ENCODE data around the gene FBXO27.
"Not testable (repeated sequence)": the region's sequence is repeated elsewhere in the genome, so short reads cannot be mapped to it uniquely, and the experiment has no call there.

The FBXO27 gene

DNA sequence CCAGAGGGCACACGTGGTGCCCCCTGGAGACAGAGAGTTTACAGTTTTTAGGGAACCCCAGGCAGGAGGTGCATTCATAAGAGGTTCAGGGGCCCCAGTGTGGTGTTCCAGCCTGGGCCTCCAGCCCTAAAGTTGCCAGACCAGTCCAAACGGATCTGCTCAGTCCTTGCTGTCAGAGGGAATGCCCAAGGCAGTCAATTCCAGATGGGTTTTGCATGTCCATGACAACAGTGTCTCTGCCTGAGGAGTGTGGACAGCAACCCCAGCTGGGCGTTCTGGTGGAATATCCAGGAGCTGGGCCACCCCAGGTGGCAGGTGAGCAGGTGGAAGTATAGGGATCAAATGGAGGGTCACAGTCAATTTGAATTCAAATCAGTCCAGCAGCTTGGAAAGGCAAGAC, 25.3 kb downstream of the FBXO27 start:
- H3K9me3 ChIP-seq (ENCODE audit: control insufficient read depth in 1 of 2, low read length in 2 of 2): no peaks in the 10 kb centered on the region
- no peaks in the 10 kb centered on the region for H3K4me1 ChIP-seq (ENCODE audit: control insufficient read depth in 1 of 2, insufficient read depth in 2 of 2, low read length in 2 of 2)
- H3K27me3 ChIP-seq (ENCODE audit: low read depth, low read length): no peaks in the 10 kb centered on the region
- H3K4me3 ChIP-seq (ENCODE audit: low read depth in 1 of 2, low read length in 2 of 2): no peak overlapping the region
- no peaks in the 10 kb centered on the region for H3K36me3 ChIP-seq (ENCODE audit: control insufficient read depth in 1 of 2, insufficient read depth in 2 of 2, low read length in 2 of 2)
- no peak overlapping the region for H3K27ac ChIP-seq (ENCODE audit: low read length)

DNA sequence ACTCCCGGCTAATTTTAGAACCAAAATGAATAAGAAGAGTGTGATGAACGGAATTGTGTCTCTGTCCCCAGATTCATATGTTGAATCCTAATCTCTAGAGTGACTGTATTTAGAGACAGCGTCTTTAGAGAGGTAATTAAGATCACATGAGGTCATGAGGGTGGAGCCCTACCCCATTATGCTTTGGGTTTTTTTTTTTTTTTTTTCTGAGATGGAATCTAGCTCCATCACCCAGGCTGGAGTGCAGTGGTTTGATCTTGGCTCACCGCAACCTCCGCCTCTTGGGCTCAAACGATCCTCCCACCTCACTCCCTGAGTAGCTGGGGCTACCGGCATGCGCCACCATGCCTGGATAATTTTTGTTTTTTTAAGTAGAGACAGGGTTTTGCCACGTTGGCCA, 27.9 kb downstream of the FBXO27 start:
- no peaks in the 10 kb centered on the region for H3K27me3 ChIP-seq (ENCODE audit: low read depth, low read length)
- H3K4me3 ChIP-seq (ENCODE audit: low read depth in 1 of 2, low read length in 2 of 2): no peak overlapping the region
- H3K4me1 ChIP-seq (ENCODE audit: control insufficient read depth in 1 of 2, insufficient read depth in 2 of 2, low read length in 2 of 2): no peaks in the 10 kb centered on the region
- H3K27ac ChIP-seq (ENCODE audit: low read length): no peak overlapping the region
- no peaks in the 10 kb centered on the region for H3K36me3 ChIP-seq (ENCODE audit: control insufficient read depth in 1 of 2, insufficient read depth in 2 of 2, low read length in 2 of 2)
- no peaks in the 10 kb centered on the region for H3K9me3 ChIP-seq (ENCODE audit: control insufficient read depth in 1 of 2, low read length in 2 of 2)

DNA sequence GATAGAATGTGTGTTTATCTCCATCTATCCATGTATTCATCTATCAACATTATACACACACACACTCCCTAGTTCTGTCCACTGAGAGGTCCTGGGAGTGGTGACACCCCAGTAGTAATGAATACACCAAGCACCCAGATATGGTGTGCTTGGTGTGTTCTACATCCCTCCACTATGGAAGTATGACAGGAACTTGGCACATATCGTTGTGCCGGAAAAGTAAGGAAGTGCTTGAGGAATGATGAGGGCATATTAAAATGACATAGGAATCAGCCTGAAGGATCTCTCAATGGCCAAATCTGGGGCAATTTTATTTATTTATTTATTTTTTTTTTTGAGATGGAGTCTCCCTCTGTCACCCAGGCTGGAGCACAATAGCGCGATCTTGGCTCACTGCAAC, 28.6 kb downstream of the FBXO27 start:
- Histone ChIP-seq H3K27me3 (ENCODE audit: low read depth, low read length) (no peaks in the 10 kb centered on the region), H3K4me1 (ENCODE audit: control insufficient read depth in 1 of 2, insufficient read depth in 2 of 2, low read length in 2 of 2) (no peaks in the 10 kb centered on the region), H3K36me3 (ENCODE audit: control insufficient read depth in 1 of 2, insufficient read depth in 2 of 2, low read length in 2 of 2) (no peaks in the 10 kb centered on the region), H3K27ac (ENCODE audit: low read length) (no peak overlapping the region), H3K9me3 (ENCODE audit: control insufficient read depth in 1 of 2, low read length in 2 of 2) (no peaks in the 10 kb centered on the region), H3K4me3 (ENCODE audit: low read depth in 1 of 2, low read length in 2 of 2) (no peak overlapping the region)

DNA sequence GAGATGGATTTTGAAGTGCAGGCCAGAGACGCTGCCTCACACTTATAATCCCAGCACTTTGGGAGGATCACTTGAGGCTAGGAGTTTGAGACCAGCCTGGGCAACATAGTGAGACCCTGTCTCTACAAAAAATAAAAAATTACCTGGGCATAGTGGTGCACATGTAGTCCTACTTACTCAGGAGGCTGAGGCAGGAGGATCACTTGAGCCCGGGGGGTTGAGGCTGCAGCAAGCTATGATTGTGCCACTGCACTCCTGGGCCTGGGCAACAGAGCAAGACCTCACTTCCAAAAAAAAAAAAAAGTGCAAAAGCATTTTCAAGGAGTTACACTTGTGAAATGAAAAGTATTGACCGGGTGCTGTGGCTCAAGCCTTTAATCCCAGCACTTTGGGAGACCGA, 29.2 kb downstream of the FBXO27 start:
- Histone ChIP-seq H3K9me3 (ENCODE audit: control insufficient read depth in 1 of 2, low read length in 2 of 2) (no peaks in the 10 kb centered on the region), H3K27me3 (ENCODE audit: low read depth, low read length) (no peaks in the 10 kb centered on the region), H3K4me1 (ENCODE audit: control insufficient read depth in 1 of 2, insufficient read depth in 2 of 2, low read length in 2 of 2) (no peaks in the 10 kb centered on the region), H3K4me3 (ENCODE audit: low read depth in 1 of 2, low read length in 2 of 2) (no peak overlapping the region), H3K27ac (ENCODE audit: low read length) (no peak overlapping the region), H3K36me3 (ENCODE audit: control insufficient read depth in 1 of 2, insufficient read depth in 2 of 2, low read length in 2 of 2) (no peaks in the 10 kb centered on the region)

DNA sequence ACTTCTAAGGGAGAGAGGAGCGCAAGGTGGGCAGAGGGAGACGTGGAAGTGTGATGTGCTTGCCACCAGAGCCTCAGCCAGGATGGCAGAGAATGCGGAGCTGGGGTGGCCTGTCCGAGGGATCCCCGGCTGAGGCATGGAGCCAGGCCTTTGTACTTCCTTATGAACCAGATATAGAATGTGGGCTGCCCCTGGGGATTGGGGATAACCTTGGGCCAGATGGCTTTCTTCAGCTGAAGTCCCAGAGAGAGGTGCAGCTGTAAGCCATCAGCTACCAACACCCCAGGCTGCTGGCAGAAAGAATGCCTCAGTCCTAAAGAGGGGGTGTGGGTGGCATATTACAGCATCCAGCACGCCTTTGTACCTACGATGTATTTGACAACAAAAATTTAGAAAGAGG, 31.3 kb downstream of the FBXO27 start:
- no peak overlapping the region for H3K4me3 ChIP-seq (ENCODE audit: low read depth in 1 of 2, low read length in 2 of 2)
- H3K4me1 ChIP-seq (ENCODE audit: control insufficient read depth in 1 of 2, insufficient read depth in 2 of 2, low read length in 2 of 2): no peaks in the 10 kb centered on the region
- H3K27me3 ChIP-seq (ENCODE audit: low read depth, low read length): no peaks in the 10 kb centered on the region
- no peaks in the 10 kb centered on the region for H3K36me3 ChIP-seq (ENCODE audit: control insufficient read depth in 1 of 2, insufficient read depth in 2 of 2, low read length in 2 of 2)
- H3K27ac ChIP-seq (ENCODE audit: low read length): no peak overlapping the region
- H3K9me3 ChIP-seq (ENCODE audit: control insufficient read depth in 1 of 2, low read length in 2 of 2): no peaks in the 10 kb centered on the region

DNA sequence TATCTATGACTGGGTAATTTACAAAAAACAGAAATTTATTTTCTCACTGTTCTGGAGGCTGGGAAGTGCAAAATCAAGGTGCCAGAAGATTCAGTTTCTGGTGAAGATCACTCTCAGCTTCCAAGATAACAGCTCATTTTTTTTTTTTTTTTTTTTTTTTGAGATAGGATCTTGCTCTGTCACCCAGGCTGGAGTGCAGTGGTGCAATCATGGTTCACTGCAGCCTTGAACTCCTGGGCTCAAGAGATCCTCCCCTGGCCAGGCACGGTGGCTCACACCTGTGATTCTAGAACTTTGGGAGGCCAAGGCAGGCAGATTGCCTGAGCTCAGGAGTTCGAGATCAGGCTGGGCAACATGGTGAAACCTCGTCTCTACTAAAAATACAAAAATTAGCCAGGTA, 34.8 kb downstream of the FBXO27 start:
- H3K27ac ChIP-seq (ENCODE audit: low read length); H3K27me3 ChIP-seq (ENCODE audit: low read depth, low read length); H3K4me1 ChIP-seq (ENCODE audit: control insufficient read depth in 1 of 2, insufficient read depth in 2 of 2, low read length in 2 of 2): not testable (repeated sequence)

DNA sequence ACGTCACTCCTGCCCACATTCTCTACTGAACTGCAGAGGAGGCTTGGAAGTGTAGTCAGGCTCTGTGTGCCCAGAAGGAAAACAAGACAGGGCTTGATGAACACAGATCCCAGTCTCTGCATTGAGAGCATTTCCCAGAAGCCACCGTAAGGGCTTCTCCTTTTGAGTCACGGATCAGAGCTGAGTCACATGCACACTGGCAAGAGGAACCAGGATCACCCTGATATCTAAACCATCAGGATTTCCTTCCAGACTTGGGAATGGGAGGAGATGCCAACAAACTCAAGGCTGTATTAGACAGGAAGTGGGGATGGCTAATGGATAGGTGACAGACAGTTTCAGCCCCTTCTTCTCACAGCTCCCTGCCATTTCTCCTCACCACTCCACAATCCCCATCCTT, 39.1 kb downstream of the FBXO27 start:
- H3K27me3 ChIP-seq (ENCODE audit: low read depth, low read length): no peaks in the 10 kb centered on the region

More for the DNA sequence above, 34.8 kb downstream of the FBXO27 start:
- not testable (repeated sequence) for H3K9me3 ChIP-seq (ENCODE audit: control insufficient read depth in 1 of 2, low read length in 2 of 2); H3K4me3 ChIP-seq (ENCODE audit: low read depth in 1 of 2, low read length in 2 of 2); H3K36me3 ChIP-seq (ENCODE audit: control insufficient read depth in 1 of 2, insufficient read depth in 2 of 2, low read length in 2 of 2)

DNA sequence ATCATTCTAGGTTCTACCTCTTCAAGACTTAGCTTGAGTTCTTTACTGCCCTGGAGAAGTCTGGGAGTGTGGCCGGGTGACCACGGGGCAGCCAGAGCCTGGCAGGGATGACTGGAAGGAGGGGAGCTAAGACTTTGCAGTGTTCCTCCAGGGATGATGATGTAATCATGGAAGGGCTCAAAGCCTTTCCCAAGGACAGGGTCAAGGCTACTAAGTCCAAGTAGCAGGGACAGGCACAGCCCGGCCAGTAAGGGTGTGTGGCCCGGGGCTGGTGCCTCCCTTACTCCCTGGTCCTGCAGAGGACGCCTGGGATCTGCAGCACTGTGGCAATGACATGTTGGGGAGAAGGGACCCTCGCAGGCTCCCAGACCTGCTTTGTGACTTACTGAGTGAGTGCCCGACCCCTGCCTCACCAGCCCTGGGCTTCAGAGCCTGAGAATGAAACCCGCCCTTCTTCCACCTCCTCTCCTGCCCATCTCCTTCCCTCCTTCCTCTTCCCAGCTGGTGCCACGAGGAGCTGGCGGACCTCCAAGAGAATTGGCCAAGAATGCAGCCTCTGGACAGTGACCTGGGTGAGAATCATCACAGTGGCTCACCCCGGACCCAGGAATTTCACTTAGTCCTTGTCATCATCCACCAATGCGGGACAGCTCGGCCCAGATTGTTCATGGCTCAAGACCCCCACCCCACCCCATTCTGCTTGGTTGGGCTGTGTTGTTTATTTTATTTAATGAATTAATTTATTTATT, 41.2 kb downstream of the FBXO27 start:
- H3K9me3 ChIP-seq (ENCODE audit: control insufficient read depth in 1 of 2, low read length in 2 of 2): no peaks in the 10 kb centered on the region
- H3K4me1 ChIP-seq (ENCODE audit: control insufficient read depth in 1 of 2, insufficient read depth in 2 of 2, low read length in 2 of 2): no peaks in the 10 kb centered on the region
- H3K4me3 ChIP-seq (ENCODE audit: low read depth in 1 of 2, low read length in 2 of 2): no peak overlapping the region

More for the DNA sequence above, 39.1 kb downstream of the FBXO27 start:
- H3K36me3 ChIP-seq (ENCODE audit: control insufficient read depth in 1 of 2, insufficient read depth in 2 of 2, low read length in 2 of 2): no peaks in the 10 kb centered on the region
- no peak overlapping the region for H3K4me3 ChIP-seq (ENCODE audit: low read depth in 1 of 2, low read length in 2 of 2)
- H3K4me1 ChIP-seq (ENCODE audit: control insufficient read depth in 1 of 2, insufficient read depth in 2 of 2, low read length in 2 of 2): no peaks in the 10 kb centered on the region
- no peak overlapping the region for H3K27ac ChIP-seq (ENCODE audit: low read length)
- no peaks in the 10 kb centered on the region for H3K9me3 ChIP-seq (ENCODE audit: control insufficient read depth in 1 of 2, low read length in 2 of 2)

DNA sequence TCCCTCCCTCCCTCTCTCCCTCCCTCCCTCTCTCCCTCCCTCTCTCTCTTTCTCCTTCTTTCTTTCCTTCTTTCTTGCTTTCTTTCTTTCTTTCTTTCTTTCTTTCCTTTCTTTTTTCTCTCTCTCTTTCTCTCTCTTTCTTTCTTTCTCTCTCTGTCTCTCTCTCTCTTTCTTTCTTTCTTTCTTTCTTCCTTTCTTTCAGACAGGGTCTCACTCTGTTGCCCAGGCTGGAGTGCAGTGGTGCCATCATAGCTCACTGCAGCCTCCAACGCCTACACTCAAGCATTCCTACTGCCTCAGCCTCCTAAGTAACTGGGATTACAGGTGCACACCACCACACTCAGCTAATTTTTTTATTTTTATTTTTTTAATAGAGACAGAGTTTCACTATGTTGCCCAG, 42.7 kb downstream of the FBXO27 start:
- not testable (repeated sequence) for H3K9me3 ChIP-seq (ENCODE audit: control insufficient read depth in 1 of 2, low read length in 2 of 2); H3K36me3 ChIP-seq (ENCODE audit: control insufficient read depth in 1 of 2, insufficient read depth in 2 of 2, low read length in 2 of 2); H3K27me3 ChIP-seq (ENCODE audit: low read depth, low read length); H3K27ac ChIP-seq (ENCODE audit: low read length); H3K4me1 ChIP-seq (ENCODE audit: control insufficient read depth in 1 of 2, insufficient read depth in 2 of 2, low read length in 2 of 2); H3K4me3 ChIP-seq (ENCODE audit: low read depth in 1 of 2, low read length in 2 of 2)

More for the DNA sequence above, 41.2 kb downstream of the FBXO27 start:
- H3K36me3 ChIP-seq (ENCODE audit: control insufficient read depth in 1 of 2, insufficient read depth in 2 of 2, low read length in 2 of 2): no peaks in the 10 kb centered on the region
- no peaks in the 10 kb centered on the region for H3K27me3 ChIP-seq (ENCODE audit: low read depth, low read length)
- no peak overlapping the region for H3K27ac ChIP-seq (ENCODE audit: low read length)

DNA sequence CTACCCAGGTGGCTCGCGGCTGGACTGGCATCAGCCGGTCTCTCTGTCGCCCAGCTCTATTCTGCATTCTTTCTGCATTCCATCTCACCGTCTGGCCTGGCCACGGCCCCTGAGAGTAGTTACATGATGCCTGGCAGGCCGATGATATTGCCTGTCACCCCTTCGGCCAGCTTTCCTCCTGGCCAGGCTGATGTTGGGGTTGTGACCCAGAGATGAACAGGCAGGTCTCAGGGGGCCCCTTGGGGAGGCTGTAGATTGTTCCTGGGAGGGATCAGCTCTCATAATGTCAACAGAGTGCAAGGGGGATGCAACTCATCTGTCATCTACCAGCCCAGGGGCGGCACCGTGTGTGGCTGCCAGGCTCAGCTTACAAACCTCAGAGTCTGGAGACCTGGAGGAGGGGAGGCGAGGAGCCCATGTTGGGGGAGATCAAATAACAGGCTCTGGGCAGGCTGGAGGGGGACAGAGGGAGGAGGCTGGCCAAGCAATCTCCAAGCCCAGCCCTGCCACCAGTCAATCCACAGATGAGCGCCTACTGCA, 43.2 kb downstream of the FBXO27 start:
- Histone ChIP-seq H3K9me3 (ENCODE audit: control insufficient read depth in 1 of 2, low read length in 2 of 2) (no peaks in the 10 kb centered on the region), H3K27ac (ENCODE audit: low read length) (no peak overlapping the region), H3K27me3 (ENCODE audit: low read depth, low read length) (no peaks in the 10 kb centered on the region), H3K4me3 (ENCODE audit: low read depth in 1 of 2, low read length in 2 of 2) (no peak overlapping the region), H3K36me3 (ENCODE audit: control insufficient read depth in 1 of 2, insufficient read depth in 2 of 2, low read length in 2 of 2) (no peaks in the 10 kb centered on the region), H3K4me1 (ENCODE audit: control insufficient read depth in 1 of 2, insufficient read depth in 2 of 2, low read length in 2 of 2) (no peaks in the 10 kb centered on the region)

DNA sequence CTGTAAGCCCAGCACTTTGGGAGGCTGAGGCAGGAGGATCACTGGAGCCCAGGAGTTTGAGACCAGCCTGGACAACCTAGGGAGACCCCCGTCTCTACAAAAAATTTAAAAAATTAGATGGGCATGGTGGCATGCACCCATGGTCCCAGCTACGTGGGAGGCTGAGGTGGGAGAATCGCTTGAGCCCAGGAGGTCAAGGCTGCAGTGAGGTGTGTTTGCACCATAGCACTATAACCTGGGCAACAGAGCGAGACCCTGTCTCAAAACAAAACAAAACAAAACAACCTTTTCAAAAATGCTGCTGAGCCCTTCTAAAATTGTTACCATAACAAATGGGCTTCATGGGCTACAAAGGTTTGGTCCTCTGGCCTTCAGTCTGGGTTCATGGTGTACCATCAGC, 43.7 kb downstream of the FBXO27 start:
- not testable (repeated sequence) for H3K27me3 ChIP-seq (ENCODE audit: low read depth, low read length); H3K4me3 ChIP-seq (ENCODE audit: low read depth in 1 of 2, low read length in 2 of 2); H3K4me1 ChIP-seq (ENCODE audit: control insufficient read depth in 1 of 2, insufficient read depth in 2 of 2, low read length in 2 of 2)

DNA sequence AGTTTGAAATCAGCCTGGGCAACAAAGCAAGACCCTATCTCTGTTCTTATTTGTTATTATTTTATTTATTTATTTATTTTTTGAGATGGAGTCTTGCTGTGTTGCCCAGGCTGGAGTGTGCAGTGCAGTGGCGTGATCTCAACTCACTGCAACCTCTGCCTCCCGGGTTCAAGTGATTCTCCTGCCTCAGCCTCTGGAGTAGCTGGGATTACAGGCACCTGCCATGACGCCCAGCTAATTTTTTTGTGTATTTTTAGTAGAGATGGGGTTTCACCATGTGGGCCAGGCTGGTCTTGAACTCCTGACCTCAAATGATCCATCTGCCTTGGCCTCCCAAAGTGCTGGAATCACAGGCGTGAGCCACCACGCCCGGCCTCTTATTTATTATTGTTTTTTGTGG, 44.6 kb downstream of the FBXO27 start:
- H3K36me3 ChIP-seq (ENCODE audit: control insufficient read depth in 1 of 2, insufficient read depth in 2 of 2, low read length in 2 of 2); H3K4me1 ChIP-seq (ENCODE audit: control insufficient read depth in 1 of 2, insufficient read depth in 2 of 2, low read length in 2 of 2); H3K27me3 ChIP-seq (ENCODE audit: low read depth, low read length): not testable (repeated sequence)

More for the DNA sequence above, 43.7 kb downstream of the FBXO27 start:
- not testable (repeated sequence) for H3K27ac ChIP-seq (ENCODE audit: low read length); H3K36me3 ChIP-seq (ENCODE audit: control insufficient read depth in 1 of 2, insufficient read depth in 2 of 2, low read length in 2 of 2); H3K9me3 ChIP-seq (ENCODE audit: control insufficient read depth in 1 of 2, low read length in 2 of 2)

More for the DNA sequence above, 44.6 kb downstream of the FBXO27 start:
- H3K9me3 ChIP-seq (ENCODE audit: control insufficient read depth in 1 of 2, low read length in 2 of 2); H3K27ac ChIP-seq (ENCODE audit: low read length); H3K4me3 ChIP-seq (ENCODE audit: low read depth in 1 of 2, low read length in 2 of 2): not testable (repeated sequence)

Measured in muscle layer of duodenum (tissue), 2 donors.